Effector memory CD8-positive, alpha-beta T cell (primary cell): ENCODE data around the gene CCL26.
A peak's percentile ranks its signal among the peaks of the same experiment; 100 is the strongest.
"Not testable (repeated sequence)": the region's sequence is repeated elsewhere in the genome, so short reads cannot be mapped to it uniquely, and the experiment has no call there.

Experiments
- ATAC-seq: fragments of 150-1000 bp; cut with Tn5 transposase; replicated peaks from 2 replicates; pipeline ENCODE4 v1.10.0; 2021; ENCODE audit warnings: mild to moderate bottlenecking, moderate library complexity
- DNase-seq, 3 experiments: peaks; one replicate each; pipeline ENCODE4 v3.0.0; 2021
- H3K27ac Mint-ChIP-seq, 2 donors: one replicate each; pipeline ENCODE4 v1.8.0; 2022; ENCODE audit warnings: mild to moderate bottlenecking in 2 of 2, mixed read lengths in 2 of 2, moderate library complexity in 2 of 2
- H3K27me3 Mint-ChIP-seq, 2 donors: one replicate each; pipeline ENCODE4 v1.8.0; 2022; ENCODE audit warnings: mixed read lengths in 2 of 2
- H3K36me3 Mint-ChIP-seq: one replicate; pipeline ENCODE4 v1.8.0; 2022; ENCODE audit warnings: mild to moderate bottlenecking, moderate library complexity, mixed read lengths; ENCODE audit not compliant: insufficient read depth
- H3K4me1 Mint-ChIP-seq, 2 donors: one replicate each; pipeline ENCODE4 v1.8.0; 2022; ENCODE audit warnings: low read depth in 2 of 2, mixed read lengths in 2 of 2
- H3K4me3 Mint-ChIP-seq, 2 donors: one replicate each; pipeline ENCODE4 v1.8.0; 2022; ENCODE audit warnings: mild to moderate bottlenecking in 2 of 2, mixed read lengths in 2 of 2, moderate library complexity in 2 of 2
- H3K9me3 Mint-ChIP-seq, 2 donors: one replicate each; pipeline ENCODE4 v1.8.0; 2022; ENCODE audit warnings: mixed read lengths in 2 of 2

Gene CCL26

GRCh38 chr7:75807452-75807851 is 35.4 kb upstream of the CCL26 start:
- peaks cover 0 to 17% of the 10 kb centered on the region in 2 donors for H3K27me3 Mint-ChIP-seq
- no peaks in the 10 kb centered on the region for H3K36me3 Mint-ChIP-seq
- ATAC-seq (no peak), DNase-seq (no peak)
- no peak overlapping the region for H3K4me3 Mint-ChIP-seq
- H3K27ac Mint-ChIP-seq, result no peak overlapping the region
- H3K4me1 Mint-ChIP-seq, result peaks cover 0 to 3% of the 10 kb centered on the region in 2 donors
- peaks cover 0 to 6% of the 10 kb centered on the region in 2 donors for H3K9me3 Mint-ChIP-seq

- Mint-ChIP-seq H3K4me3 (no peak overlapping the region), H3K4me1 (peaks cover 0 to 3% of the 10 kb centered on the region in 2 donors), H3K9me3 (peaks cover 0 to 6% of the 10 kb centered on the region in 2 donors), H3K27me3 (peaks cover 0 to 17% of the 10 kb centered on the region in 2 donors), H3K27ac (no peak overlapping the region), H3K36me3 (no peaks in the 10 kb centered on the region)
- no peak for DNase-seq
- ATAC-seq, result no peak
Measured at GRCh38 chr7:75806560-75807307, 34.7 kb upstream of the CCL26 start.

DNA sequence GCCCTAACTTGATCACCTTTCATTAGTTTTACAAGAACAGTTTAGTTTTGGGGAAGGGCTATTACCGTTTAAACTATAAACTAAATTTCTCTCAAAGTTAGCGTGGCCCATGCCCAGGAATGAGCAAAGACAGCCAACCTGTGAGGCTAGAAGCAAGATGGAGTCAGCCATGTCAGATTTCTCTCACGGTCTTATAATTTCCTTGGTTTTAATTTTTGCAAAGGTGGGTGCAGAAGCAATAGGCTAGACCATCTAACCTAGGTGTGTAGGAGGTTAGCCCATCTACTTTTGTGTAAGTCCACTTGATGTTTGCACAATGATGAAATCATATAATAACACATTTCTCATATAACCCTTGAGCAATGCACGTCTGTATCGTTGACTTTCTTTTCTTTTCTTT is 32.7 kb upstream of the CCL26 start:
- H3K27me3 Mint-ChIP-seq, result peaks cover 0 to 17% of the 10 kb centered on the region in 2 donors
- ATAC-seq, result no peak

GRCh38 chr7:75804004-75804403 is 32.0 kb upstream of the CCL26 start:
- Mint-ChIP-seq H3K27ac (no peak overlapping the region), H3K4me3 (no peak overlapping the region), H3K9me3 (peaks cover 0 to 6% of the 10 kb centered on the region in 2 donors), H3K36me3 (no peaks in the 10 kb centered on the region), H3K4me1 (peaks cover 2 to 3% of the 10 kb centered on the region in 2 donors), H3K27me3 (peaks cover 0 to 17% of the 10 kb centered on the region in 2 donors)
- ATAC-seq (no peak), DNase-seq (no peak)

More for the DNA sequence above, 32.7 kb upstream of the CCL26 start:
- Mint-ChIP-seq H3K36me3 (no peaks in the 10 kb centered on the region), H3K9me3 (peaks cover 0 to 6% of the 10 kb centered on the region in 2 donors), H3K4me3 (no peak overlapping the region), H3K27ac (no peak overlapping the region), H3K4me1 (peaks cover 0 to 3% of the 10 kb centered on the region in 2 donors)
- no peak for DNase-seq

DNA sequence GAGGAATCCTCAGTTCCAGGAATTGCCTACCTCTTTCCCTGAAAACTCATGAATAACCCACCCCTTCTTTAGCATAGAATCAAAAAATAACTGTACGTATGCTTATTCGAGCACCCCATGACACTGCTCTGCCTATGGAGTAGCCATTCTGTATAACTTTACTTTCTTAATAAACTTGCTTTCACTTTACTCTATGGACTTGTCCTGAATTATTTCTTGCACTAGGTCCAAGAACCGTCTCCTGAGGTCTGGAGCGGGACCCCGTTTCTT is 30.5 kb upstream of the CCL26 start:
- H3K27me3 Mint-ChIP-seq, result peaks cover 0 to 26% of the 10 kb centered on the region in 2 donors
- H3K27ac Mint-ChIP-seq, result no peak overlapping the region
- DNase-seq, result no peak
- H3K4me3 Mint-ChIP-seq, result no peak overlapping the region
- H3K36me3 Mint-ChIP-seq, result no peaks in the 10 kb centered on the region
- no peak for ATAC-seq
- peaks cover 3% of the 10 kb centered on the region in 2 donors for H3K4me1 Mint-ChIP-seq
- H3K9me3 Mint-ChIP-seq, result peaks cover 0 to 4% of the 10 kb centered on the region in 2 donors

GRCh38 chr7:75798770-75799169 is 26.8 kb upstream of the CCL26 start:
- Mint-ChIP-seq H3K27ac (peak overlapping the region in 1 of 2 donors; percentile 17), H3K27me3 (peaks cover 14 to 35% of the 10 kb centered on the region in 2 donors), H3K4me1 (peaks cover 3 to 5% of the 10 kb centered on the region in 2 donors), H3K9me3 (no peaks in the 10 kb centered on the region), H3K4me3 (no peak overlapping the region), H3K36me3 (no peaks in the 10 kb centered on the region)
- ATAC-seq (no peak), DNase-seq (no peak)

DNA sequence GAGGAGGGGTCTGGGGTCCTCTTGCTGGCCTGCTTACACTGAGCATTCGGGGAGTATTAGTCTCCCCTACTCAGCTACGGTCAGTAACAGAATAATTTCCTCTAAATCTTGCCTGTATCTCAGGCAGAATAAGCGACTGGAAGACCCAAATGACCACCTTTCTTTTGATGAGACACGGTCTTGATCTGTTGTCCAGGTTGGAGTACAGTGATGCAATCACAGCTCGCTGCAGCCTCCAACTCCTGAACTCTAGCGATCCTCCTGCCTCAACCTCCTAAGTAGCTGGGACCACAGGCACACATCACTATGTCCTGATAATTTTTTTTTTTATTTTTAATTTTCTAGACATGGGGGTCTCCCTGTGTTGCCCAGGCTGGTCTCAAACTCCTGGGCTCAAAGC is 24.4 kb upstream of the CCL26 start:
- Mint-ChIP-seq H3K9me3 (no peaks in the 10 kb centered on the region), H3K4me3 (no peak overlapping the region), H3K4me1 (peaks cover 0 to 5% of the 10 kb centered on the region in 2 donors), H3K27me3 (peaks cover 20 to 34% of the 10 kb centered on the region in 2 donors), H3K36me3 (no peaks in the 10 kb centered on the region), H3K27ac (no peak overlapping the region)
- no peak for DNase-seq
- ATAC-seq, result no peak

DNA sequence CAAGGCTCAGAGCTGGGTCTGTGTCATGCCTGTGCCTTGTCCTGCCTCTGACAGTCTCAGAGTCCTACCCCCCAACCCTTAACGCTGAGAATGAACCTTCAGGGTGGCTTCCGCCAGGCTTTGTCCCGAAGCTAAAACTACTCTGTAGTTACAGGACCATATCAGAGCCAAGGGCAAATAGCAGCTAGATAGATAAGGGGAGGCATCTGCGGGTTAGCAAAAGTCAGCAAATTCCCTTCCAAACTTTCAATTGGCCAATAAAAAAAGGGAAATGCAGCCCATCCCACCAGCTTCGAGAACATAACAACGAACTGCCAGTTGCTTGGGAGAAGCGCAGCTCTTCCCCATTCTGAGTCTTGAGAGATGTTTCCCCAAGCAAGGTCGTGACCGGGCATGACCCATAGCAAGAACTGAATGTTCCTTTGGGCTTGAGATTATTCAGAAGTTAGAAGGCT is 23.8 kb upstream of the CCL26 start:
- peaks cover 20 to 34% of the 10 kb centered on the region in 2 donors for H3K27me3 Mint-ChIP-seq
- no peak overlapping the region for H3K27ac Mint-ChIP-seq
- H3K4me3 Mint-ChIP-seq, result no peak overlapping the region
- no peak for DNase-seq
- no peaks in the 10 kb centered on the region for H3K9me3 Mint-ChIP-seq
- H3K36me3 Mint-ChIP-seq, result no peaks in the 10 kb centered on the region
- H3K4me1 Mint-ChIP-seq, result peaks cover 0 to 5% of the 10 kb centered on the region in 2 donors
- ATAC-seq, result no peak

- no peak overlapping the region for H3K4me3 Mint-ChIP-seq
- H3K4me1 Mint-ChIP-seq, result peaks cover 0 to 3% of the 10 kb centered on the region in 2 donors
- DNase-seq, result no peak
- H3K27ac Mint-ChIP-seq, result peak overlapping the region in 1 of 2 donors; percentile 58
- no peak for ATAC-seq
- no peaks in the 10 kb centered on the region for H3K36me3 Mint-ChIP-seq
- no peaks in the 10 kb centered on the region for H3K9me3 Mint-ChIP-seq
- H3K27me3 Mint-ChIP-seq, result peaks cover 20 to 34% of the 10 kb centered on the region in 2 donors
Measured at GRCh38 chr7:75793676-75794075, 21.7 kb upstream of the CCL26 start.

- not testable (repeated sequence) for H3K27ac Mint-ChIP-seq, H3K36me3 Mint-ChIP-seq, ATAC-seq, H3K9me3 Mint-ChIP-seq, H3K4me1 Mint-ChIP-seq, DNase-seq, H3K4me3 Mint-ChIP-seq
- peaks cover 20 to 26% of the 10 kb centered on the region in 2 donors for H3K27me3 Mint-ChIP-seq
Measured at GRCh38 chr7:75792567-75792966, 20.6 kb upstream of the CCL26 start.

DNA sequence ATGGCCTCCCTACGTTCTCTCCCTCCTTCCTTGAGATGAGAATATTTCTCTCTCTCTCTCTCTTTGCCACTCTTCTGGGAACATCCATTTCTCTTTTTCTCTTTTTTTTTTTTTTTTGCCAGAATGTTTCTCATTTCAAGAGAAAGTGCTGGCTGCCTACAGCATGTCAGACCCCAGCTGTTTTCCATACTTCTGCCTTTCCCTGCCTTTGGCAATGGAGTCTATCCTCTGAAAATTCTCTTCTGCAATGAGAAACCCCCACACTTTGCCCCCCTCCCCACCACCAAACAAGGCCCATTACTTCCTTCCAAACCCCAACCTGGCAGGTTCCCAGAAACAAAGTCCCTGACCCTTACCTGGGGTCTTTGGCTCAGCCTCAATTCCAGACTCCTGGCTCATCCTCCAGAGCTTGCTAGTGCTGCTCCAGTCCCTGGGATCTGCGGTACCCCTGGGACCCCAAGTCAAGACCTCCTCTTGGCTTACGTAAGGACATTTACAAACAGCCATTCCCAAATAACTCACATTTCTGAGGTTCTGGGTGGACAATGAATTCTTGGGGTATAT is 17.4 kb upstream of the CCL26 start:
- peaks cover 12 to 15% of the 10 kb centered on the region in 2 donors for H3K27me3 Mint-ChIP-seq
- ATAC-seq (no peak), DNase-seq (no peak)
- no peaks in the 10 kb centered on the region for H3K36me3 Mint-ChIP-seq
- H3K4me1 Mint-ChIP-seq, result no peaks in the 10 kb centered on the region
- H3K27ac Mint-ChIP-seq, result no peak overlapping the region
- H3K9me3 Mint-ChIP-seq, result no peaks in the 10 kb centered on the region
- H3K4me3 Mint-ChIP-seq, result no peak overlapping the region

DNA sequence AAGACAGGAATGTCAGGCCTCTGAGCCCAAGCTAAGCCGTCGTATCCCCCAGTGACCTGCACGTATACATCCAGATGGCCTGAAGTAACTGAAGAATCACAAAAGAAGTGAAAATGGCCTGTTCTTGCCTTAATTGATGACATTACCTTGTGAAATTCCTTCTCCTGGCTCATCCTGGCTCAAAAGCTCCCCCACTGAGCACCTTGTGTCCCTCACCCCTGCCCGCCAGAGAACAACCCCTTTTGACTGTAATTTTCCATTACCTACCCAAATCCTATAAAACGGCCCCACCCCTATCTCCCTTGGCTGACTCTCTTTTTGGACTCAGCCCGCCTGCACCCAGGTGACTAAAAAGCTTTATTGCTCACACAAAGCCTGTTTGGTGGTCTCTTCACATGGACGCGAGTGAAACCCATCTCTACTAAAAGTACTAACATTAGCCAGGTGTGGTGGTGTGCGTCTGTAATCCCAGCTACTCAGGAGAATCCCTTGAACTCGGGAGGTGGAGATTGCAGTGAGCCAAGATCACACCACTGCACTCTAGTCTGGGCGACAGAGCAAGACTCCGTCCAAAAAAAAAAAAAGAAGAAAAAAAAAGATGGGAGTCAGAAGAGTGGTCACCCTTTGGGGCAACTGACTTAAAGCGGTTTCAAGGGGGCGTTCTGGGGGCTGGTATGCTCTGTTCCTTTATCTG is 16.3 kb upstream of the CCL26 start:
- not testable (repeated sequence) for H3K36me3 Mint-ChIP-seq, H3K4me3 Mint-ChIP-seq, H3K27me3 Mint-ChIP-seq, DNase-seq, H3K4me1 Mint-ChIP-seq, H3K9me3 Mint-ChIP-seq, ATAC-seq, H3K27ac Mint-ChIP-seq

- H3K36me3 Mint-ChIP-seq, H3K4me3 Mint-ChIP-seq, H3K4me1 Mint-ChIP-seq, DNase-seq, ATAC-seq, H3K9me3 Mint-ChIP-seq: not testable (repeated sequence)
- Mint-ChIP-seq H3K27me3 (peaks cover 14 to 36% of the 10 kb centered on the region in 2 donors), H3K27ac (peak overlapping the region in 1 of 2 donors; percentile 6)
Measured at GRCh38 chr7:75783058-75783457, 11.0 kb upstream of the CCL26 start.
